GM10266 (cell line): ENCODE results near the gene LMBRD1.

Source experiments
- DNase-seq: peaks from one replicate; pipeline ENCODE4 v3.0.0; 2012; ENCODE audit errors: extremely low spot score
- CTCF ChIP-seq: IDR thresholded peaks from 2 replicates; pipeline ENCODE4 v1.5.1; 2012; ENCODE audit warnings: mild to moderate bottlenecking, low read depth; ENCODE audit not compliant: control insufficient read depth, insufficient read depth; ENCODE audit errors: missing control alignments

The LMBRD1 gene

GRCh38 chr6:69817358-69817757 is 20.5 kb upstream of the LMBRD1 start:
- no peak for TF ChIP-seq CTCF
- DNase-seq, result no peak

GRCh38 chr6:69816569-69816968 is 19.8 kb upstream of the LMBRD1 start:
- no peak for TF ChIP-seq CTCF
- no peak for DNase-seq

GRCh38 chr6:69816026-69816425 is 19.2 kb upstream of the LMBRD1 start:
- no peak for DNase-seq
- no peak for TF ChIP-seq CTCF

- TF ChIP-seq CTCF, result no peak
- DNase-seq, result no peak
Measured at GRCh38 chr6:69813508-69813907, 16.7 kb upstream of the LMBRD1 start.

GRCh38 chr6:69812746-69813427 is 16.1 kb upstream of the LMBRD1 start:
- no peak for DNase-seq

GRCh38 chr6:69802995-69803394 is 6.2 kb upstream of the LMBRD1 start:
- DNase-seq, result no peak
- TF ChIP-seq CTCF, result no peak

More at GRCh38 chr6:69812746-69813427, 16.1 kb upstream of the LMBRD1 start:
- TF ChIP-seq CTCF, result no peak

- DNase-seq, result no peak
- TF ChIP-seq CTCF, result no peak
Measured at GRCh38 chr6:69801711-69802110, 4.9 kb upstream of the LMBRD1 start.
